ENCODE results near the gene ANAPC15. TPM values are rescaled to one million over a fixed set of nuclear protein-coding genes. Genes with fewer than 3 reads are reported as not detected.

The ANAPC15 gene
- total and polyA plus RNA-seq, 2 donors (not counting 1 experiment from before 2014, with no cell fraction given), result 24.8 to 97.2 TPM

DNA sequence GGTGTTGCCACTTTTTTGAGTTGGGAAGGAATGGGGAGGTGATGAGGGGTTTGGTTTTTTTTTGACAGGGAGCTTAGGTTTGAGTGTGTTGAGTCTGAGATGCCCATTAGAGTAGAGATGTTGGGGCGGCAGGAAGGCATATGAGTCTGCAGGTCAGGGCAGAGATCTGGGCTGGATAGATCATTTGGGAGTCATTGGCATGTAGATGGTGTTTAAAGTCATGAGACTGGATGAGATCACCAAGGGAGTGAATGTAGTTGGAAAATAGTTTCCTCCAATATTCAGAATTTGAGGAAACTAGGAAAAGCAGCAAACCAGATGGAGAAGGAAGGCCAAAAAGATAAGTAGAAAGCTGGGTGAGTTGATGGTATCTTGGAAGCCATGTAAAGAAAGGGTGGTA lies 2.1 kb upstream of the ANAPC15 start:
- no peaks in the 10 kb centered on the region for H3K79me2 ChIP-seq (ENCODE audit: control insufficient read depth, insufficient read depth, low read length)
- H3K4me1 ChIP-seq (ENCODE audit: control insufficient read depth, extremely low read depth, insufficient read depth, low read length), result peaks cover 8% of the 10 kb centered on the region
- no peak overlapping the region for H3K4me3 ChIP-seq (replicated peaks in 1 of 4; ENCODE audit: control extremely low read depth in 1 of 4, insufficient read depth in 1 of 4, low read depth in 3 of 4, low read length in 4 of 4)
- H3K27ac ChIP-seq (ENCODE audit: insufficient read depth, low read length), result peak overlapping the region; percentile 41
- H3K9ac ChIP-seq (ENCODE audit: insufficient read depth, low read length), result no peak overlapping the region
- no peak for DNase-seq (ENCODE audit: low read depth in 2 of 2)
- H3K4me2 ChIP-seq (ENCODE audit: extremely low read depth, insufficient read depth, low read length), result no peak overlapping the region
- no peaks in the 10 kb centered on the region for H3K27me3 ChIP-seq (ENCODE audit: control insufficient read depth, insufficient read depth, low read length)
- TF ChIP-seq CTCF (conservative IDR thresholded peaks at IDR 0.05 in 1 of 2, IDR thresholded peaks at IDR 0.05 in 1 of 2; ENCODE audit: low read depth in 1 of 2, low read length in 2 of 2) (no peak), EZH2 (IDR thresholded peaks at IDR 0.05; ENCODE audit: low read length, missing control alignments) (no peak)
- no peaks in the 10 kb centered on the region for H3K36me3 ChIP-seq (ENCODE audit: control insufficient read depth, insufficient read depth, low read length)
- H3K9me3 ChIP-seq (ENCODE audit: control insufficient read depth, insufficient read depth, low read depth, low read length), result no peaks in the 10 kb centered on the region
- no peaks in the 10 kb centered on the region for H4K20me1 ChIP-seq (ENCODE audit: control insufficient read depth, extremely low read depth, insufficient read depth, low read length)
- peak overlapping the region; percentile 8 for H2AFZ ChIP-seq (ENCODE audit: low read length)

DNA sequence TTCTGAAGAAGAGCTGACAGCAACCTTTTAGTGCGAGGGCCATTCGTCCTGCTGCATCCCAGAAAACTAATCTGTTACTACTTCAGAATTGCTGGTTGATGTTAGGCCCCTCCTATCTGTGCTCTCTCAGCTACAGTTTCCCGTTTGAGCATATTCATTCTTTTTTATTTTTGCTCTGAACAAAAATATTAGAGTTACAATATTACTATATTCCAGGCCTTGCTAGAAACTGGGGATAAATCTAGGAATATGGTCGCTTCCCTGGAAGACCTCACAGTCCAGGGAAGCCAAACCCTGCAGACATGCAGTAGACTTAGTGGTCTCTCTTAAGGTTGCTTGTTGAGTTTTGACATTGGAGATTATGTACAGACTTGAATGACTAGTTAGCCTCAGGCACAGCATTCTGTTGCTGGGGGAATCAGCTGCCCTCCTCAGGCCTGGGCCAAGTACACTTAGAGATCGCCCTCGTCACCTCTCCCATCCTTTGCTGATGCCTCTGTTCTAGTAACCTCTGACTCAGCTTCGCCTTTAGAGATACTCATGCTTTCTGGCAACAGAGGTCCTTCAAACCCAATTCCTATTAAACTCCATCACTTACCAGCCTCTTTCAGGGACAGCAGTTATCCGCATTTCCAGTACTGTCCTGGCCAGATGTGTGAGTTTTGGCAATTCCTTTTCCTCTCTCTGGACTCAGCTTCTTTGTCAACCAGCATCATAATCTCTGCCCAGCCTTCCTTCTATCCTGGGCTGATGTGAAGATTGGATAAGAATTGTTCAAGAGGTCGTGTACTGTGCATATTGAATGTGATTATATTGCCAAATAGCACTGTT lies 698 bp upstream of the ANAPC15 start:
- Histone ChIP-seq H3K4me2 (ENCODE audit: extremely low read depth, insufficient read depth, low read length) (peak overlapping the region; percentile 94), H4K20me1 (ENCODE audit: control insufficient read depth, extremely low read depth, insufficient read depth, low read length) (no peaks in the 10 kb centered on the region), H3K4me3 (replicated peaks in 1 of 4; ENCODE audit: control extremely low read depth in 1 of 4, insufficient read depth in 1 of 4, low read depth in 3 of 4, low read length in 4 of 4) (peak overlapping the region; percentile 62 to 82 (median 66)), H3K36me3 (ENCODE audit: control insufficient read depth, insufficient read depth, low read length) (no peaks in the 10 kb centered on the region), H3K27me3 (ENCODE audit: control insufficient read depth, insufficient read depth, low read length) (no peaks in the 10 kb centered on the region), H3K9ac (ENCODE audit: insufficient read depth, low read length) (peak overlapping the region; percentile 65), H2AFZ (ENCODE audit: low read length) (peak overlapping the region; percentile 88), H3K4me1 (ENCODE audit: control insufficient read depth, extremely low read depth, insufficient read depth, low read length) (peaks cover 8% of the 10 kb centered on the region), H3K9me3 (ENCODE audit: control insufficient read depth, insufficient read depth, low read depth, low read length) (no peaks in the 10 kb centered on the region), H3K79me2 (ENCODE audit: control insufficient read depth, insufficient read depth, low read length) (no peaks in the 10 kb centered on the region), H3K27ac (ENCODE audit: insufficient read depth, low read length) (peak overlapping the region; percentile 97)
- no peak for TF ChIP-seq CTCF (conservative IDR thresholded peaks at IDR 0.05 in 1 of 2, IDR thresholded peaks at IDR 0.05 in 1 of 2; ENCODE audit: low read depth in 1 of 2, low read length in 2 of 2)
- TF ChIP-seq EZH2 (IDR thresholded peaks at IDR 0.05; ENCODE audit: low read length, missing control alignments), result no peak
- peak in 1 of 2 donors; percentile 9 for DNase-seq (ENCODE audit: low read depth in 2 of 2)

DNA sequence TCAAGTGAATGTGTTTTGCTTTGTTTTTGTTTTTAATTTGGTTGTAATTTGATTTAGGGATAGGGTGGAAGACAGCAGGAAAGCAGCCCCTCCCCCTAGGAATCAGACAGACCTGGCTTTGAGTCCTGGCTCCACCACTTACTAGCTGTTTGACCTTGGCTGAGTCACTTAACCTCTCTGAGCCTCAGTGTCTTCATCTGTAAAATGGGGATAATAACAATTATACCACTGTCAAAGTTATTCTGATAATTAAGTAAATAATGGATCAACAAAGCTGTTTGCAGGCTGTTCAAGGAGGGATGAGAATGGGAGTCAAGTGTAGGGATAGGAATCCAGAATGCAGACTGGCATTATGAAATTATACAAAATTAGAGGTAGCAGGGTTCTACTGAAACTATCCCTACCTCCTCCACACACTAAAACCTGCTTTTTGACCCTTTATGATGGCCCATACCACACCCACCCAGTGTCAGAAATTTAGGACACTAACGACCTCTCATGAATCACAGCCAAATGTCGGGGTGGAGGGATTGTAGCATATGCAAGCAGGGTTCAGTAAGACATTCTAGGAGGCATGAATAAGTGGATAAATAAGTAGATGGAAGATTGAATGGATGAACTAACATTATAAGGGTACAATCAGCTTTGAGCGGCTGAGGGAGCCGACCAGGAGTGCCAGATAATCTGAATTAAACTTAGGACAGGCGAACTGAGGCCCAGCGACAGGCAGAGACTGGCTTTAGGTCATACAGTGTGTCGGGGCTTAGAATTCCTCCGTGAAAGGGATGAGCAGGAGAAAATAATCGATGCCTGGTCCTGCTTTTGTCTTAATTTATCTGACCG lies 974 bp downstream of the ANAPC15 start:
- Histone ChIP-seq H3K9ac (ENCODE audit: insufficient read depth, low read length) (peak overlapping the region; percentile 56), H4K20me1 (ENCODE audit: control insufficient read depth, extremely low read depth, insufficient read depth, low read length) (no peaks in the 10 kb centered on the region), H3K4me3 (replicated peaks in 1 of 4; ENCODE audit: control extremely low read depth in 1 of 4, insufficient read depth in 1 of 4, low read depth in 3 of 4, low read length in 4 of 4) (peak overlapping the region; percentile 35 to 82 (median 59)), H3K36me3 (ENCODE audit: control insufficient read depth, insufficient read depth, low read length) (no peaks in the 10 kb centered on the region), H3K4me1 (ENCODE audit: control insufficient read depth, extremely low read depth, insufficient read depth, low read length) (peaks cover 8% of the 10 kb centered on the region), H3K27ac (ENCODE audit: insufficient read depth, low read length) (peak overlapping the region; percentile 97), H3K9me3 (ENCODE audit: control insufficient read depth, insufficient read depth, low read depth, low read length) (no peaks in the 10 kb centered on the region), H3K79me2 (ENCODE audit: control insufficient read depth, insufficient read depth, low read length) (no peaks in the 10 kb centered on the region), H3K27me3 (ENCODE audit: control insufficient read depth, insufficient read depth, low read length) (no peaks in the 10 kb centered on the region), H2AFZ (ENCODE audit: low read length) (peak overlapping the region; percentile 24), H3K4me2 (ENCODE audit: extremely low read depth, insufficient read depth, low read length) (peak overlapping the region; percentile 83)
- TF ChIP-seq EZH2 (IDR thresholded peaks at IDR 0.05; ENCODE audit: low read length, missing control alignments) (no peak), CTCF (conservative IDR thresholded peaks at IDR 0.05 in 1 of 2, IDR thresholded peaks at IDR 0.05 in 1 of 2; ENCODE audit: low read depth in 1 of 2, low read length in 2 of 2) (no peak)
- no peak for DNase-seq (ENCODE audit: low read depth in 2 of 2)
